HPDE6-E6E7 (cell line): ENCODE data around the gene SGCD.

Experiments used
- DNase-seq: peaks from one replicate; pipeline ENCODE4 v3.0.0; 2011; ENCODE audit warnings: missing footprints; ENCODE audit errors: extremely low spot score

Gene SGCD

DNA sequence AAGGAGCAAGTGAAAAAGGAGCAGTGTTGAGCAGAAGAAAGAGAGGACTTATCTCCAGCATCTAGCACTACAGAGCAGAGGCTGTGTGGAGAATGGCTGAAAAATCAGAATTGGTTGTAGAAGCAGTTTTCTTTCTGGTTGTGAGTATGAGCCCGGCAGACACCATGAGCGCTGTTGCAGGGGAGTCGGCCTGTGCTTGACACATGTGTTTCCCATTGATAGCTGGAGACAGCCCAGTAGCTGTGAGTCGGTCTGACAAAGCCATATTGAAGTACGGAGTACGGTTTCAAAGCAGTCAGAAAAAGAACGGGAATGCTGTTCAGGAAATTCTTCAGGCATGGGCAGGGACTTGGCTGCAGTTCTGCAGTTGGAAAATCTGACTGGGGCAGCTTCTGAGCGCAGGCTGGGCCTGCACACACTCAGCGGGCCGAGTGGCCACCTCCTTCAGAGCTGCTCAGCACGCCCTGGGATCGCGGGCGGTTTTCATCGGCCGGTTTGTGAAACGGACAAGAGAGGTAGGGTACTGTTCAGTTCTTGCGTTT lies at the start of gene SGCD:
Gene SGCD (plus strand): TSS at position 447 of the 542 bp plus-strand sequence.
- no peak for DNase-seq

DNA sequence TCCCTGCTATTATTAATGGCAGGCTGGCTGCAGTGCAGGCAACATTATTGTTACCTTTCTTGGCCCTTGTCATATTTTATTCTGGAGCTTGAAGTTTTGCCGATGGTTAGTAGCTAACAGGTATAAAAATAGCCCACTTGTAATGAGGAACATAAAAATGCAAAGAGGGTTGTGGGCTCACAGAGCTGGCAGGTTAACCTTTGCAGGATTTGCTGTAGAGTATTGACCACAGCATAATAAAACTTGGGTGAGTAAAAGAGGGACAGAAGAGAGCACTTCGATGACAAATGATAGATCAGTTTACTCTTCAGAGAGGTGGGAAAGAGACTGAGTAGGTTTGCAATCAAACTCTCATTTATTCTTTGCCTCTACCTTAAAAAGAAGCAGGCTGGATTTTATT lies 49.7 kb upstream of the SGCD start:
- no peak for DNase-seq

DNA sequence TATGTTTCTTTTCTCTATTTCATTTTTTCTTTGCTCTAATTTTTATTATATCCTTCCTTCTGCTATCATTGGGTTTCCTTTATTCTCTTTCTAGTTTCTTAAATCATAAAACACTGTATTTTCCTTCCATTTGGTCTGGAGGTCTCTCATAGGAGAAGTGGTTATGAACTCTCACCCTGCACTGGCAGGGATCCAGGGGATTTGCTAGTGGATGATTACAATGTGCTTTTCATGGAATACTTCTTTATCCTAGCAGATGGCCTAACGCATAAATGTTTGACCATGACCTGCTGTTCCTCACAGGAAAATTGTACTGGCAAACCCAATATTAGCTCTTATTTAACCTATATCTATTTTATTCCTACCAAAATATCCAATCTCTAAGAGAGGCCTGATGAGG lies 31.5 kb upstream of the SGCD start:
- no peak for DNase-seq

DNA sequence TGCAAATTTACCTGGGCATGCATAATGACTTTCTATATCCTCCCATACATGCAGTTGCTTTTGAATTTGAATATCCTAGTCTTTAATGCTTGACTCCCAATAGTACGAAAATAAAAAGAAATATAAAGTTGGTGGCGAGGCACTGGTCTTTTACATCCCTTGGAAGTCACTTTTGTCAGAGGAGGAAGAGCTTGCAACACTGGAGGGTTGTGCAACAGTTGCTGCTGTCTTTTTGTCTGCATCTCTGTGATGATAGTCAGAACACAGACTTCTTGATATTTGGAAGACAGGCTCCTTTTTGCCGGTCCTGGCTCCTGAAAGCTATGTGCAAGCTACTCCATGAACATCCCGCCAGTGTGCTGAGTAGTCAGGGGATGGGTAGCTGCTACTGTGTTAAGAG lies 16.8 kb upstream of the SGCD start:
- DNase-seq = no peak

DNA sequence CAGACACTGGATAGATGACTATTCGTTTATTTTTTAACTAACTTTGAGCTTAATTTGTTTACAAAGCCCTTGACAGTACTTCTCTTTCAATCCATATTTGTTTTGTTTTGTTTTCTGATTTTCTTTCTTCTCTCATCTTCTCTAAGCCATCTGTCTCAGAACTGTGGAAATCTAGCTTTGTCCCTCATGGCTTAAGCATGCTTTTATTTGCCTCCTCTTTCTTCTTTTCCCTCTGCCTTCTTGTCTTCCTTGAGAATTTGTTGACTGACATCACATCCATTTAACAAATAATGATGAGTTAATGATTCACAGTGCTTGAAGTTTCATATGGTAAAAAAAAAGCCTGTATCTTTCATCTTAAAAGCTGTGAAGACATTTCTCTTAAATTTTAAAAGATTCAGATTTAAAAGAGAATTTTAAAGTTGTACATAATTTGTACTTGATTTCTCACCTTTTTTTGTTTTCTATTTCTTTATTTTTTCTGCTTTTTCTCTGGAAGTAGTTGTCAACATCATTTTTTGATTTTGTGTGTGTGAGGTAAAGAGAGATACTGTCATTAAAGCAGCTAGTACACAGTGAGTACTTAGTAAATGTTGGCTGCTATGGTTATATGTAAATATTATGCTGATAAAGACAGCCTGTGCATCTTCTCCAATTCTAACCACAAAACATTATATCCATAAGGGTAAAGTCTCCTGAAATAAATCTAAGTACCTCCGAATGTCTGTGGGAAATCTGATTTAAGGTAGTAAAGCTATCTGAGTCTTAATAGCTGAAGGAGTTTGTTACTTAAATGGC lies 13.9 kb upstream of the SGCD start:
- DNase-seq = no peak

DNA sequence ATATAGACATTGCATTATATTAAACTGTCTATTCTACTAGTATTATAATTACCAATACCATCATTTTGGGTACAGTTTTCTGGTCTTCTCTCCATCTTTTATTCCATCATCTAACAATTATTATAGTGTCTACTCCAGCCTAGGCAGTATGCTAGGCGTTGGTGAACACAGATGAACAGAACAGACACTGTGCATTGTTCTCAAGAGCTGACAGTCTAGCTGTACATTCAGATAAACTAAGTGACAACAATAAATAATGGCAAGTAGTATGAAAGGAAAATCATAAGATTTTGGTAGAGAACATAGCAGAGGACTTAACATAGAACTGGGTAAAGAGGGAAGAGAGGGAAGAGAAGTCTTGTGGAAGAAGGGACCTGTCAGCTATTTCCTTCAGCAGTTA lies 12.5 kb upstream of the SGCD start:
- no peak for DNase-seq

DNA sequence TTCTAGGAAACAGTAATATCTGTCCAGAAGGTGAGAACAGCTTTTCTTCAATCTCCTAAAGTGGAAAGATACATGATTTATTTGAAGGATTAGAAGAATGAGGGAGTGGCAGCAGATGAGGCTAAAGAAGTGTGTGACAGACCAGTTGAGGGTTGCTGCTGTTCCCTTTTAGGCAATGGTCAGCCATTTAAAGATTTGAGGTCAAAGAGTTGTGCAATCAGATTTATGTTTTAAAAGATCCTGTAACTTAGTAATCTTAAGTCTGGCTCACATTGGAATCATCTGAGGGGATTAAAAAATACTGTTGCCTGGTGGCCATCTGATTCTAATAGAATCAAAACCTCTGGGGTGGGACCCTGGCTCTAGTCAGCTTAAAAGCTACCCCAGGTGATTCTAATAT lies 4.3 kb upstream of the SGCD start:
- no peak for DNase-seq

DNA sequence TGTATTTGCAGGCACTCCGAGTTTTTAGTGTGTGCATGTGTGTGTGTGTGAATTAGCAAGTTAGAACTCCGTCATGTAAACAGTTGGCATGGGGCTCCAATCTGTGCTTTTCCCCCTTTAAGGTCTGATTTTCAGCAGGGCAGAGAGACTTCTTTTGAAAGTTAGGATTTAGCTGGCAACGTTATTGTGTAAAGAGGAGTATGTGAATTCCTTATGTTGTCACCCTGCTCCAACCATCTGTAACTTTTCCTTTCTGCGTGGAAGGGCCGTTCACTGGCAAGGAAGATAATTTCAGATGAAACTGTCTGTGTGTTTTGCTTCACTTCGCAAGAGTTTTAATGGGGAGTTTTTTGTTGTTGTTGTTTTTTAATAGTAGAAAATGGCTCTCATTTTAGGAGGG lies 332 bp downstream of the SGCD start:
- DNase-seq = no peak

DNA sequence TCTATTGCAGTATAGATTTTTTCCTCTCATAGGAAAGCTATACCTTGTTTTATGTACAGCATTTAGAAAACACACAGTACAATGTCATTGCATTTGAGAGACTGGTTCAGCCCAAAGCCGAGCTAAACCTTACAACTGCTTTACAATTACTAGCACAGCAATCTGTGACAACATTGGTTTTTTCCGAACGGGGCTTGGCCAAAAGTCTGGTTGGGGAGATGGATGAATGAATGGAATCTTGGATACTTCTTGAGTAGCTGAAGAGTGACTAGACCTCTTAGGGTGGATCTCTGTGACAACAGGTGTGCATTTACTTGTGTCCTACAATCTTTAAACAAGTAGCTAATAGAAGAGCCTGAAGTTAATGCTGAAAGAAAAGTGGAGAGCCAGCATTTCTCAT lies 1.2 kb downstream of the SGCD start:
- no peak for DNase-seq

DNA sequence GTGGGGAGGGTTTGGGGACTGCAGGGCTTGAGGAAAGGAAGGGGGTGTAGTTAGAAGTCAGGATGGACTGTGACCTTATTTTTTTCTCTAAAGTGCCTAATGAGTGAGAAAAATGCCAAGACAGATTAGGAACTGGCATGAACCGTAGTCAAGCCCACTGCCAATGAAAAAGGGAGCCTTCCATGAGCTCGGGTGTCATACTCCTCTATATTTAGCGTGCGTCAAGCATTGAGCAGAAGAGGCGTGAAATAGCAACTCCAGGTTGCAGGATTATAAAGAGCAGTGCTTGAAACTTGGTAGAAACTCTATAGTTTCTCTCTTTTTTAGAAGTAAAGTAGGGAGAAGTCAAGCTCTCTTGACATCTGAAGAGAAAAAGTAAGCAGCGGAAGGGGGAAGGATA lies 1.8 kb downstream of the SGCD start:
- no peak for DNase-seq

DNA sequence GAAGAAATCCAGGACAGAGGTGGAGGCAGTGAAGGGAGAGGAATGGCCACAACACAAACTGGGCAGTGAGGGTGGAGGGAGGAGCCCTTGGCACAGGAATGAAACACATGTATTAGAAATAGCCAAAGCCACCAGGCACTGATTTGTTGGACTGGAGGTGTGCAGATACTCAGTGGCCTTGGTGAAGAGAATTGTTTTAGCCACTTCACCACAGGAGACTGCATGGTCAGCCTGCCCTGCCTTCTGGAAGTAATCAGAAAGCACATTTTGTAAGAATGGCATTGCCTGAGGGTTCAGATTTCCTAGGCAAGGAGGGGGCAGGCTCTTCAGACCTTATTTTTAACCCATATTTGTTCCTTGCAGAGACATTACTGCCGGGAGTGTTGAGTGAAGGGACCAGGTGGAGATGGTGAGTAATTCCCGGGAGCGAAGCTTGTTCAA lies 2.2 kb downstream of the SGCD start:
- no peak for DNase-seq

DNA sequence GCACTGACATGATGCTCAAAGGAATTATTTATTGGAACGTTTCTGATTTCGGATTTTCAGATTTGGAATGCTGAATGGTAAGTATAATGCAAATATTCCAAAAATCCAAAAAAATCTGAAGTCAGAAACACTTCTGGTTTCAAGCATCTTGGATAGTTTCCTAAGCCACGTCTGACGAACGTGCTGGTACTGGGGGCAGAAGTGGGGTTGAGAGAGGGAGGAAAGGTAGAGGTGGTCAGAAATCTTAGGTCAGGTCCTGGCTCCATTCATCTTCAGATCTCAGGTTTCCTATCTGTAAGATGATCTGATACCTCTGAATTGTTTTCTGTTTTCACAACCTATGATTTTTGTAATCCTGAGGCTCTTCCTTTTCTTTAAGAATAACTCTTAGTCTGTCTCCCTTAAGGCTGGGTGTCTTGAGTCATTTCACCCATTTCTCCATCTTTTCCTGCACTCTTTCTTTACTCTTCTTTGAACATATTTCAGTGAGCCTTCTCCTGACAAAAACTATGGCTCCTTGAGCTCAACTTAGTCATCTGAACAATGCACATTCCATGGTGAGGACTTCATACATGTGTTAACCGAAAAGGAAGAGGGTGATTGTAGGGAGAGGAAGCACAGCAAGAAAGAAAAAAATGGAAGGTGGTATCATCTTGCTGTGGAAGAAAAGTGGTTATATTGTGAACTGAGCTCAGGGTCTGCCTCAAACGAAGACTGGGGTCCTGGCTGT lies 3.3 kb downstream of the SGCD start:
- DNase-seq = no peak

DNA sequence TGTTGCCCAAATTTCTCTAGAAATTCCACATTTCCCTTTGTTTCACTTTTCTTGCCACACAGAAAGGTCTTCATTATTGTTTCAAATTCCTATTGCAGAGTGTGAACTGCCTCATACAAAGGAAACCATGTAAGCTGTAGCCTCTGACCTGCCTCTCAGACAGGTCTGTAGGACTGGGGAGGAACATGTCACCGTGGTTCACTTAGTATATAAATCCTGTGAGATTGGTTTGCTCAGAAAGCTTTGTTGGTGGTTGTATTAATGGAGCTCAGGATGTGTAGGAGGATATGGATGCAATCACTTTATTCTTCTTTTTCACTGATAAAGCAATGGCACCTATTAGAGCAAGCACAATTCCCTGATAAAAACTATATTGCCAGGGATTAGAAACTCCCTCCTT lies 4.2 kb downstream of the SGCD start:
- DNase-seq = no peak

DNA sequence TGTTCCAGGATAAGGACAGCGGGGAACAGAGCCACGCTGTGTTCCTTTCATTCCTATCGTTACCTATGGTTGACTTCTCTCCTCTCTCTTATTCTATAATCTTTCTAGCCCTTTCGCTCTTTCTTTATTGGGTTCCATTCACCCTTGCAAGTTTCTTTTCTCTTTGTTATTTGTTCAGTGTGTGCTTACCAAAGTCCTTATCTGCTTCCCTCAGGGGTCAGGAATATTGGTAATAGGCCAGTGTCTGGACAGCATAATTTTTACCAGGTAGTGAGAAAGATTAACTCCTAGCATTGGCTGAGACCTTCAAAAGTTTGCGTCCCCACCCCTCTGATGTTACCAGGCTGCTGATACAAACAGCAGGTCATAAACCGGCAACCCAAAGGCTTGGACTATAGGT lies 4.9 kb downstream of the SGCD start:
- no peak for DNase-seq

DNA sequence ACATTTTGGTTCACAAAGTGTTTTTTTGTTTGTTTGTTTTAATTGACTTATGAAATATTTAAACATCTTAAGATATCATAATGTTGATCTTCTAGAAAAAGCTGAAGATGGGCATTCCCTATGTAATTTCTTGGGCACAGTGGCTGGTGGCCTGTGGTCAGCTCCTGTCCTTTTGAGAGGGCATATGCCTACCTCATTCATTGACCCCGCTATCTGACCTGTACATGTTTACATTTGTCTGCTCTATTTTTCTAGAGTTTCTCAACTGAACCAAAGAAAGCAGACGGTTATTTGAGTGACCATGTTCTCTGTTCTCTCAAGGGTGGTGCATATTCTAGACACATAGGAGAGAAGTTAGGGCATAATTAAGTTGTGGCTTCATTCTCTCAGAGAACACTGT lies 5.3 kb downstream of the SGCD start:
- no peak for DNase-seq

DNA sequence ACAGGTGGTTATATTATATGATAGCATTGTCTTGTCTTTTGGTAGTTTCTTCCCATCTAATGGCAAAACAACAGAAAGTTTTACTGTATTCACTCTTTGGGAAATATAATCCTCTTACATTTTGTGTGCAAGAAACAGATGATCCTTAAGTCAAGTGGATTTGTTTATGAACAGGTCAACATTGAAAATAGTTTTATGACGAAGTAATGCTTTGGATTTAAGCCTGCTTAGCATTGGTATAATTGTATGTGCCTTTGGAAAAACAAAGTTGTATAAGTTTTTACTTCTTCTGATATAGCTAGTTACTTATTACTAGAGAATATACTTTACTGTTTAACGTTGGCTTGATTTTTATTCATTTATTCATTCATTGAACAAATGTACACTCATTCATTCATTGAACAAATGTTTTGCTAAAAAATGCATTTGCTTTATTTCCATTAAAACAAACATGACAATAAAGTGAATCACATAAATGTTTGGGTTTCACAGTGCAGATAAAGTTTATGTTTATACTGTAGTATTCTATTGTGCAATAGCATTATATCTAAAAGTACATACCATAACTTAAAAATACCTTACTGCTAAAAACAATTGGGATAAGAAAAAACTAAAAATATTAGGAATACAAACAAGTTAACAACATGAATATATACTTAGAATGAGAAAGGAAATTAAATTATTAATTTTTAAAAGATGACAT lies 12.3 kb downstream of the SGCD start:
- DNase-seq = no peak

DNA sequence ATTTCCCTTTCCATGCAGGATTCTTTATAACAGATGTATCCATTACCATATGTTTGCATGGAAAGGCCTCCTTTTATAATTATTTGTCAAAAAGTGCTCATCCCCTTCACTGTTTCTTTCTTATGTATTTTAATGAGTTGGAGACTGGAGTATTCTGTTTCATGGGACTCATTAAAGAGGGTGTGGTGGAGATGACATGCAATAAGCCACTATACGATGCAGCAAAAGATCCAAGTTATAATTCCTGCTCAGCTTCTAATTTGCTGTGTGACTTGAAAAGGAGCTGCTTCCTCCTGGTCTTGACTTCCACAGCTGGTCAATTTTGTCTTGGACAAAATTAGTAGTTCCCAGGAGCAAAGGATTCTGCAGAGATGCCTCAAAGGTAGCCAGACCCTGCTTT lies 13.9 kb downstream of the SGCD start:
- DNase-seq = no peak

DNA sequence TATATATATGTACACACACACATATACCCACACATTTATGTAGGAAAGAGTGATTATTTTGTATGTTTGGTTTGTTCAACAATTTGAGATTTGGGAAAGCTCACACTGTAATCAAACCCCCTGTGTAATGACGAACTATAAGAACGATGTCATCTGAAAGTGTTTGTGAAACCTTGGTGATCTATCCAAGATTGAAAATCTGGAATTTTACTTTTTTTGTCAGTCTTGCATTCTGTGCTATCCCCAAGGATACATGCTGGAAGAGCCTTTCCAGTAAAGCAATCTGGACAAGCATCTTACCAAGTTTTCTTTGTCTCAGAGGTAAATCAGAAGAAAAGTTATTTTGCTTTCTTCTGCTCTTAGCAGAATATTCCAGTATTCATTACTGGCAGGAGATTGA lies 23.3 kb downstream of the SGCD start:
- no peak for DNase-seq

DNA sequence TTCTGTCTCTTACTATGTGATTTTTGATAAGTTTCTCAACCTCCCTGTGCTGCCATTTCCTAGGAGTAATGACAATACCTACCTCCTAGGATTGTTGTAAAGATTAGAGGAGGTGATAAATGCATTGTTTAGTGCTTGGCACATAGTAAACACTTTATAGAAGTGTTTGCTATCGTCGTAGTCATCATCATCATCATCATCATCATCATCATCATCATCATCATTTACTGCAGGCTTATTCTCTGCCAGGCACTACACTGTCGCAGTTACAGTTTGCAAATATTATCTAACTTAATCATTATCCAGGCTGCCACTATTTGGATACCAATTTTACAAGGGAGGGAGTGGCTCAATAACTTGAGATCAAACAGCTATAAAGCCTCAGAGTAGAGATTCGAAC lies 24.5 kb downstream of the SGCD start:
- DNase-seq = no peak

DNA sequence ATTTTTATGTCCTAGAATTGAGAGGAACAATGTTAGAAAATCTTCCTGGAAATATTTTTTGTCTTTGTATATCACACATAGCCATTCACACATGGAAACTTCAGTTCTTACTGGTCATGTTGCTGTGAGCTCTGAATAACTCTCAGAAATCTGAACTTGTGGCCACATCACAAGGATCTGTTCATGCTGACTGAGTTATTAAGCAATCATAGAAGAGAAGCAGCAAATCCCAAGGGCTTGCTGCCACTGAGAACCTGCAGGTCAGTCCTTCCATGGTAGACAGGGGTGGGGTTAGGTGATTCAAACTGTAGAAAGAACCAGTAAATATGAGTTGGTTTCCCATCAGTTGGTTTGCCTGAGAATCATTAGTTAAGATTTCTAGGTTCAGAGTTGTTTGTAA lies 27.6 kb downstream of the SGCD start:
- DNase-seq = no peak

DNA sequence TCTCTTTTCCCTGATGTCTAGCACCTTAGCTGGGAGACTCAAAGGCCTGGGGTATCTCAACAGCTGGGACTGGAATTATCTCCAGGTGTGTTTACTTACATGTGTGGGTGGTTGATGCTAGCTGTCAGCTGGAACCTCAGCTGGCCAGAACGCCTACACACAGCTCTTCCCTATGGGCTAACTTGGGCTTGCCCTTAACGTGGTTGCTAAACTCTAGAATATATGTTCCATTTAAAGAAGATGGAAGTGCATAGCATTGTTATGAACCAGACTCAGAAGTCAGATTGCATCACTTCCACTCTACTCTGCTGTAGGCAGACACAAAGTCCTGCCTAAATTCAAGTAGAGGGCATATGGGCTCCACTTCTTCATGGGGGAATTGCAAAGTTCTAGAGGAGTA lies 29.3 kb downstream of the SGCD start:
- DNase-seq = no peak

DNA sequence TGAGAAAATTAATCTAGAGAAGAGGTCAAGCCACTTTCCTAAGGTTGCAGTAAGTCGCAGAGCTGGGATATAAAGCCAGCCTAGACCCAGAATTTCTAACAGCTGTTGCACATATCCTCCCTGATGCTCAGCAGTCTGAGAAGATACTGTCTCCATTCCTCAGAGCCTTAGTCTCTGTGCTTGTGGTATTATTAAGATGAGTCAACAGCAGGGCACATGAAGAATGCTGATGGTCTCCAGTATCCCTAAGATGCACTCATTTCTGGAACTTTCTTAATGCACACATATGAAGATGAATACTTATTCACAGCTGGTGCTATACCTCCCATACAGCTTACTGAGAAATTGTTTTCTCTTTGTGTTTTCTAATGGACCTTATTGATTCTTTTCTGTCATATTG lies 32.5 kb downstream of the SGCD start:
- no peak for DNase-seq
